GF-D8 (cell line): ENCODE measurements around the gene CIAO2A.
A peak's percentile ranks its signal among the peaks of the same experiment; 100 is the strongest.
"Not testable (repeated sequence)": the region's sequence is repeated elsewhere in the genome, so short reads cannot be mapped to it uniquely, and the experiment has no call there.

Source experiments
- DNase-seq: peaks from one replicate; lab custom pipeline; 2025; lab: John Stamatoyannopoulos, UW

The CIAO2A gene

GRCh38 chr15:64111679-64112050 is 18.0 kb upstream of the CIAO2A start:
- no peak for DNase-seq

- DNase-seq: no peak
These were observed 17.5 kb upstream of the CIAO2A start for GRCh38 chr15:64110950-64111678.

- not testable (repeated sequence) for DNase-seq
These were observed 16.6 kb upstream of the CIAO2A start for GRCh38 chr15:64110108-64110701.

GRCh38 chr15:64107337-64107736 is 13.7 kb upstream of the CIAO2A start:
- DNase-seq: no peak

GRCh38 chr15:64105113-64105704 is 11.6 kb upstream of the CIAO2A start:
- DNase-seq: no peak

- no peak for DNase-seq
These were observed 8.9 kb upstream of the CIAO2A start for GRCh38 chr15:64102497-64102896.

- DNase-seq: no peak
These were observed 7.3 kb upstream of the CIAO2A start for GRCh38 chr15:64100958-64101357.

GRCh38 chr15:64099379-64099778 is 5.7 kb upstream of the CIAO2A start:
- no peak for DNase-seq

- no peak for DNase-seq
These were observed 3.2 kb upstream of the CIAO2A start for GRCh38 chr15:64096668-64097384.

- DNase-seq: peak; percentile 60
These were observed 2.4 kb upstream of the CIAO2A start, which contains the start of gene SNX1 for GRCh38 chr15:64095795-64096667. Gene SNX1 (plus strand): TSS chr15:64095982. CDS start chr15:64096014, 32 bp downstream.

- DNase-seq: no peak
These were observed 1.8 kb upstream of the CIAO2A start for GRCh38 chr15:64095431-64095794.

GRCh38 chr15:64092864-64093626 is 593 bp downstream of the CIAO2A start:
- DNase-seq: peak; percentile 29

GRCh38 chr15:64092075-64092820 is 1.4 kb downstream of the CIAO2A start:
- DNase-seq: no peak

- DNase-seq: no peak
These were observed 3.1 kb downstream of the CIAO2A start for GRCh38 chr15:64090527-64090926.

GRCh38 chr15:64089543-64090280 is 3.9 kb downstream of the CIAO2A start:
- no peak for DNase-seq

- DNase-seq: no peak
These were observed 10.9 kb downstream of the CIAO2A start for GRCh38 chr15:64082757-64083156.

- DNase-seq: not testable (repeated sequence)
These were observed 20.1 kb downstream of the CIAO2A start for GRCh38 chr15:64073496-64073895.

- no peak for DNase-seq
These were observed 20.8 kb downstream of the CIAO2A start for GRCh38 chr15:64072812-64073211.

- no peak for DNase-seq
These were observed 21.5 kb downstream of the CIAO2A start for GRCh38 chr15:64071931-64072765.
